ENCODE measurements around the gene RPP25. TPM values are rescaled to one million over a fixed set of nuclear protein-coding genes. Genes with fewer than 3 reads are reported as not detected.

RPP25 gene
- total and polyA plus RNA-seq, 3 donors from 2014 or later: 6.5 to 15.9 (median 6.8) TPM

GRCh38 chr15:74997141-74997540, 40.6 kb upstream of the RPP25 start:
- H3K36me3 ChIP-seq (ENCODE audit: low read depth, missing control alignments): no peaks in the 10 kb centered on the region
- TF ChIP-seq POLR2A (IDR thresholded peaks at IDR 0.05) (no peak), CTCF (IDR thresholded peaks at IDR 0.05) (no peak)
- H3K4me3 ChIP-seq: no peak overlapping the region
- H3K27ac ChIP-seq: no peak overlapping the region
- H3K27me3 ChIP-seq: no peaks in the 10 kb centered on the region
- peaks cover 7% of the 10 kb centered on the region for H3K4me1 ChIP-seq
- WGBS, 2 donors: 75 to 80% methylated on average over 4 of the region's 4 CpGs
- intact Hi-C loops (cut with DNase I; ENCODE audit: low total_unique reads): no loop called here
- no peak for DNase-seq
- no peaks in the 10 kb centered on the region for H3K9me3 ChIP-seq

GRCh38 chr15:74995779-74996765, 39.5 kb upstream of the RPP25 start:
- Histone ChIP-seq H3K27ac (peak overlapping the region in 1 of 2 donors; percentile 30), H3K9me3 (no peaks in the 10 kb centered on the region), H3K4me1 (peaks cover 7% of the 10 kb centered on the region), H3K4me3 (peak overlapping the region; percentile 66 to 72), H3K27me3 (no peaks in the 10 kb centered on the region), H3K36me3 (ENCODE audit: low read depth, missing control alignments) (no peaks in the 10 kb centered on the region)
- no peak for TF ChIP-seq CTCF (IDR thresholded peaks at IDR 0.05)
- intact Hi-C loops (cut with DNase I; ENCODE audit: low total_unique reads): no loop called here
- peak; percentile 50 for DNase-seq
- 6 to 17% methylated on average over 14 to 38 of the region's 42 CpGs for WGBS, 2 donors

GRCh38 chr15:74995182-74995778, 38.7 kb upstream of the RPP25 start, which contains the start of gene SCAMP5:
Gene SCAMP5 (plus strand): TSS chr15:74995563. CDS start chr15:75011840, 16,277 bp downstream.
- H3K9me3 ChIP-seq: no peaks in the 10 kb centered on the region
- no peaks in the 10 kb centered on the region for H3K36me3 ChIP-seq (ENCODE audit: low read depth, missing control alignments)
- peak in 1 of 3 experiments; percentile 10 for TF ChIP-seq CTCF (IDR thresholded peaks at IDR 0.05)
- no peak for TF ChIP-seq POLR2A (IDR thresholded peaks at IDR 0.05)
- H3K27me3 ChIP-seq: no peaks in the 10 kb centered on the region
- peak within 1 kb of the TSS in 1 of 2 donors; percentile 30 for H3K27ac ChIP-seq
- peak; percentile 99 for DNase-seq
- H3K4me3 ChIP-seq: peak within 1 kb of the TSS; percentile 66 to 72
- intact Hi-C loops (cut with DNase I; ENCODE audit: low total_unique reads): no loop called here
- 0 to 1% methylated on average over 26 to 58 of the region's 58 CpGs for WGBS, 2 donors
- H3K4me1 ChIP-seq: peaks cover 7% of the 10 kb centered on the region

GRCh38 chr15:74994685-74995084, 38.1 kb upstream of the RPP25 start:
- no peaks in the 10 kb centered on the region for H3K27me3 ChIP-seq
- H3K36me3 ChIP-seq (ENCODE audit: low read depth, missing control alignments): no peaks in the 10 kb centered on the region
- TF ChIP-seq CTCF (IDR thresholded peaks at IDR 0.05) (no peak), POLR2A (IDR thresholded peaks at IDR 0.05) (no peak)
- H3K9me3 ChIP-seq: no peaks in the 10 kb centered on the region
- H3K27ac ChIP-seq: no peak overlapping the region
- H3K4me1 ChIP-seq: peaks cover 7% of the 10 kb centered on the region
- 28 to 32% methylated on average over 5 of the region's 5 CpGs for WGBS, 2 donors
- intact Hi-C loops (cut with DNase I; ENCODE audit: low total_unique reads): no loop called here
- no peak for DNase-seq
- H3K4me3 ChIP-seq: peak overlapping the region in 1 of 2 donors; percentile 72
